Astrocyte (in vitro differentiated cells and primary cell): ENCODE measurements around the gene NCMAP. TPM values are rescaled to one million over a fixed set of nuclear protein-coding genes. Genes with fewer than 3 reads are reported as not detected.

ENCODE experiments used
- DNase-seq: peaks from one replicate; pipeline ENCODE4 v3.0.0-alpha.2; 2010; ENCODE audit warnings: low read depth
- FAIRE-seq: peaks from 2 replicates; lab custom pipeline; 2011; peaks lifted over from hg19 to GRCh38; lab: Jason Lieb, UNC
- H2AFZ ChIP-seq: 2 replicates; pipeline ENCODE4 v1.6.0; 2012; ENCODE audit warnings: low read depth, low read length, inconsistent platforms
- H3K27ac ChIP-seq: 2 replicates; pipeline ENCODE4 v1.5.1; 2011; ENCODE audit warnings: low read depth, low read length, inconsistent platforms
- H3K27me3 ChIP-seq: 2 replicates; pipeline ENCODE4 v1.6.0; 2011; ENCODE audit warnings: low read length, inconsistent platforms; ENCODE audit not compliant: insufficient read depth
- H3K36me3 ChIP-seq: 2 replicates; pipeline ENCODE4 v1.5.1; 2011; ENCODE audit warnings: low read length, inconsistent platforms; ENCODE audit not compliant: insufficient read depth
- H3K4me1 ChIP-seq: 2 replicates; pipeline ENCODE4 v1.5.1; 2011; ENCODE audit warnings: low read length, inconsistent platforms; ENCODE audit not compliant: insufficient read depth
- H3K4me2 ChIP-seq: 2 replicates; pipeline ENCODE4 v1.6.0; 2012; ENCODE audit warnings: low read length, inconsistent platforms
- H3K4me3 ChIP-seq: 2 replicates; pipeline ENCODE4 v1.5.1; 2011; ENCODE audit warnings: low read depth, mild to moderate bottlenecking, low read length, inconsistent platforms; ENCODE audit not compliant: insufficient read depth
- H3K79me2 ChIP-seq: 2 replicates; pipeline ENCODE4 v1.6.0; 2012; ENCODE audit warnings: mild to moderate bottlenecking, low read length, inconsistent platforms; ENCODE audit not compliant: insufficient read depth
- H3K9ac ChIP-seq: 2 replicates; pipeline ENCODE4 v1.6.0; 2012; ENCODE audit warnings: mild to moderate bottlenecking, low read length, inconsistent platforms
- H3K9me3 ChIP-seq: 2 replicates; pipeline ENCODE4 v1.5.1; 2012; ENCODE audit warnings: low read depth, mild to moderate bottlenecking, low read length, inconsistent platforms; ENCODE audit not compliant: insufficient read depth
- H4K20me1 ChIP-seq: 2 replicates; pipeline ENCODE4 v1.6.0; 2012; ENCODE audit warnings: low read length, inconsistent platforms; ENCODE audit not compliant: insufficient read depth
- H3K27ac Mint-ChIP-seq: one replicate; pipeline ENCODE4 v1.8.0; 2021; ENCODE audit warnings: mild to moderate bottlenecking, mixed read lengths; ENCODE audit not compliant: unreplicated experiment
- H3K27me3 Mint-ChIP-seq: one replicate; pipeline ENCODE4 v1.8.0; 2021; ENCODE audit warnings: low read depth, mixed read lengths; ENCODE audit not compliant: unreplicated experiment
- H3K36me3 Mint-ChIP-seq: one replicate; pipeline ENCODE4 v1.8.0; 2021; ENCODE audit warnings: low read depth, mixed read lengths; ENCODE audit not compliant: unreplicated experiment
- H3K4me1 Mint-ChIP-seq: one replicate; pipeline ENCODE4 v1.8.0; 2021; ENCODE audit warnings: low read depth, mixed read lengths; ENCODE audit not compliant: unreplicated experiment
- H3K4me3 Mint-ChIP-seq: one replicate; pipeline ENCODE4 v1.8.0; 2021; ENCODE audit warnings: mild to moderate bottlenecking, moderate library complexity, mixed read lengths; ENCODE audit not compliant: unreplicated experiment
- H3K9me3 Mint-ChIP-seq: one replicate; pipeline ENCODE4 v1.8.0; 2021; ENCODE audit warnings: mild to moderate bottlenecking, mixed read lengths; ENCODE audit not compliant: unreplicated experiment
- CTCF ChIP-seq: IDR thresholded peaks from 2 replicates; pipeline ENCODE4 v1.5.1; 2011; ENCODE audit warnings: low read depth, mild to moderate bottlenecking, inconsistent platforms, low read length, moderate library complexity; ENCODE audit not compliant: insufficient read depth
- EZH2 ChIP-seq: IDR thresholded peaks from 2 replicates; pipeline ENCODE4 v1.6.1; 2012; ENCODE audit warnings: mild to moderate bottlenecking, low read length, inconsistent platforms; ENCODE audit not compliant: insufficient read depth
- total RNA-seq: library from RNA; stranded (reverse); gene quantifications from 2 replicates; pipeline ENCODE4 v1.2.1, GENCODE V29; 2021

NCMAP gene
- total RNA-seq, 1 donor from 2014 or later = not detected

DNA sequence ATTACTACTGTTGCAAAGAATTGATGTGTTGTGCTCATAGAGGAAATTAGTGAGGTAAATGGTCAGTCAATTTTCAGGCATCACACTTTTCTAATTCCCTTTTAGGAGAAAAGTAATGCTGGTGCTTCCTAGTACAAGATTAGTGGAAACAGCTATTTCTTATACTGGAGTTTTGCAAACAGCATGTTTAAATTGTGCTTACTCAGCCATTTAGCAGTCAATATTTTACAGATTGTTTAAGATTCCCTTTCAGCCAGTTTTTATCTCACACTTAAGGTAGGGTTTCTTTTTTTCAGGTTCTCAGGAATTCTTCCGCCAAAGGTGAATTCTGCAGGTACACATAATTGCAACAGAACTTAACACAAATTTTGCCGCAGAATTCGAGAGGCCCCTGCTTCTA lies 98.1 kb downstream of the NCMAP start:
- Histone ChIP-seq H3K36me3 (peaks cover 86% of the 10 kb centered on the region), H3K9me3 (no peaks in the 10 kb centered on the region), H3K4me1 (no peaks in the 10 kb centered on the region), H3K9ac (no peak overlapping the region), H3K27me3 (no peaks in the 10 kb centered on the region), H3K4me3 (no peak overlapping the region), H2AFZ (no peak overlapping the region), H3K27ac (no peak overlapping the region), H3K4me2 (no peak overlapping the region), H3K79me2 (peaks cover 54% of the 10 kb centered on the region), H4K20me1 (peaks cover 41% of the 10 kb centered on the region)
- FAIRE-seq (no peak), DNase-seq (no peak)
- Mint-ChIP-seq H3K36me3 (peaks cover 18% of the 10 kb centered on the region), H3K9me3 (no peaks in the 10 kb centered on the region), H3K4me3 (no peak overlapping the region), H3K27me3 (no peaks in the 10 kb centered on the region), H3K4me1 (peaks cover 3% of the 10 kb centered on the region), H3K27ac (no peak overlapping the region)
- TF ChIP-seq EZH2 = no peak
- TF ChIP-seq CTCF = no peak

DNA sequence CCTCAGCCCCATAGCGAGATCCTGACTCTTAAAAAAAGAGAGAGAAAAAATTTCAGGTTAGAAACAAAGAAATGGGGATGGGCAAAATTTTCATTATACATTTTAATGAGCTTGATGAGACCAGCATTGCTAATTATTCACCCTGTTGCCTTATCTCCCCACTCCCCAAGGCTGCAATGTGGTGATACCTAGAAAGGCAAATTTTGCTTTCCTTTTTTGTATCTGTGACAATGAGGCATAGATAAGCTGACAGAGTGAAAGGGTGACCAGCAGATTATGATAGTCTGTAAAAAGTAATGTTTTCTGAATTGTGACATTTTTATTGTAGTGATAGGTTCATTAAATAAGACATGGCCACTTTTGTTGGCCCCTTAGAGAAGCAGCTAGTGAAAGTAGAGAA lies 100.2 kb downstream of the NCMAP start:
- Mint-ChIP-seq H3K27me3 (no peaks in the 10 kb centered on the region), H3K4me3 (no peak overlapping the region), H3K27ac (peak overlapping the region; percentile 78), H3K9me3 (no peaks in the 10 kb centered on the region), H3K36me3 (peaks cover 18% of the 10 kb centered on the region), H3K4me1 (peaks cover 9% of the 10 kb centered on the region)
- no peak overlapping the region for H3K9ac ChIP-seq
- no peak overlapping the region for H3K27ac ChIP-seq
- no peaks in the 10 kb centered on the region for H3K27me3 ChIP-seq
- H3K4me3 ChIP-seq = no peak overlapping the region
- no peak for DNase-seq
- H3K9me3 ChIP-seq = no peaks in the 10 kb centered on the region
- no peak for FAIRE-seq
- no peaks in the 10 kb centered on the region for H3K4me1 ChIP-seq
- H4K20me1 ChIP-seq = peaks cover 45% of the 10 kb centered on the region
- no peak overlapping the region for H2AFZ ChIP-seq
- peaks cover 72% of the 10 kb centered on the region for H3K79me2 ChIP-seq
- TF ChIP-seq EZH2 = no peak
- no peak for TF ChIP-seq CTCF
- peaks cover 81% of the 10 kb centered on the region for H3K36me3 ChIP-seq
- no peak overlapping the region for H3K4me2 ChIP-seq

GRCh38 chr1:24657781-24658180 lies 101.9 kb downstream of the NCMAP start:
- no peak overlapping the region for H3K4me2 ChIP-seq
- peaks cover 86% of the 10 kb centered on the region for H3K36me3 ChIP-seq
- TF ChIP-seq EZH2 (no peak), CTCF (no peak)
- H3K4me3 ChIP-seq = no peak overlapping the region
- H3K79me2 ChIP-seq = peaks cover 83% of the 10 kb centered on the region
- Mint-ChIP-seq H3K4me3 (no peak overlapping the region), H3K27me3 (no peaks in the 10 kb centered on the region), H3K9me3 (no peaks in the 10 kb centered on the region), H3K36me3 (peaks cover 13% of the 10 kb centered on the region), H3K27ac (no peak overlapping the region), H3K4me1 (peaks cover 9% of the 10 kb centered on the region)
- no peak overlapping the region for H3K9ac ChIP-seq
- no peak for FAIRE-seq
- H4K20me1 ChIP-seq = peaks cover 52% of the 10 kb centered on the region
- no peak overlapping the region for H2AFZ ChIP-seq
- DNase-seq = no peak
- no peaks in the 10 kb centered on the region for H3K4me1 ChIP-seq
- H3K27me3 ChIP-seq = no peaks in the 10 kb centered on the region
- no peak overlapping the region for H3K27ac ChIP-seq
- no peaks in the 10 kb centered on the region for H3K9me3 ChIP-seq

Other genes starting within 250 kb of the NCMAP start
- gene GRHL3, start 236.7 kb upstream of the NCMAP start, total RNA-seq = 2.6 and 6.9 TPM in 2 replicates
- 9.2 and 9.5 TPM in 2 replicates for gene STPG1, start 142.3 kb upstream of the NCMAP start, total RNA-seq
- 45.1 and 47.2 TPM in 2 replicates for gene NIPAL3, start 140.3 kb upstream of the NCMAP start, total RNA-seq
- 15.4 and 17.7 TPM in 2 replicates for gene RCAN3, start 53.3 kb upstream of the NCMAP start, total RNA-seq
- 124 and 138 TPM in 2 replicates for gene SRRM1, start 87.2 kb downstream of the NCMAP start, total RNA-seq
- gene CLIC4, start 189.4 kb downstream of the NCMAP start, total RNA-seq = 353 and 375 TPM in 2 replicates